GM18861 (cell line): Measurements from ENCODE around the gene SLC35D1.
A peak's percentile ranks its signal among the peaks of the same experiment; 100 is the strongest.

Source experiments
- ATAC-seq: cut with Tn5 transposase; IDR thresholded peaks from one replicate; pipeline ENCODE4 v1.9.1; 2021; ENCODE audit not compliant: unreplicated experiment

SLC35D1 gene

DNA sequence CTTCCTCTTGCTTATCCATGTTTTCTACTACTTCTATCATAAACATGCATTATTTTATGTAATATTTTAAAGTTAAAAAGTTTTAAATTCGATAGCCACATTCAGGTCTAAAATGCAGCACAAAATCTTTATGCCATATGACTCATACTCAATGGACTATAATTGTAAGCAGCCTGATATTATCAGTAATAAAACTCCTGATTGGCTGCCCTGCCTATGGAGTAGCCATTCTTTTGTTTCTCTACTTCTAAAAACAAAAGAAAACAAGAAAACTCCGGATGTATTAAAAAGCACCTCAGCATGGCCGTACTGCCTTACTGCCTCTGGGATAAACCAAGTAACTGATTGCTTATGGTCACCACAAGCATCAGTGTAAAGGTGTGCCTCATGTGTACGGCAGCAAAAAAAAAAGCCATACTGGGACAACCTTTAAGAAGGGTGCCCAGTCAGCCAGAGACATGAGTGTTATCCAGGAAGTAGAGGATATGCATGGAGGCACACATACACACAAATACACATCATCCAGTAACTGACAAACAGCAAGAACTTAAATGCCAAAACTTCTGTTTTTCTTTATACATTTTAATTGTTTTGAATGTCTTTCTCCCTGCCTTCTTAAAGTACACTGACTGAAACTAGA lies 9.2 kb downstream of the SLC35D1 start:
- no peak for ATAC-seq

DNA sequence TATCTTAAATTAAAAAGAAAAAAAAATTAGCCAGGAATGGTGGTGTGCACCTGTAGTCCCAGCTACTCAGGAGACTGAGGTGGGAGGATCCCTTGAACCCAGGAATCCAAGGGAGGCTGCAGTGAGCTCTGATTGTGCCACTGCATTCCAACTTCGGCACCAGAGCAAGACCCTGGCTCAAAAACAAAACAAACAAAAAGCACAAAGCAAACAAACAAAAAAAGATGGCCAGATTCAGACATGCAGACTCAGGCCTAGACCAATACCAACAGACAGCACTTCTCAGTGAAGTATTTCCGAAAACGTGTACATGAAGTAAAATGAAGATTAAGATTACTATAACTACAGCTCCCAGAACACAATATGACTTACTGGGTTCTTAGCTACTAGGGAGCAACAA lies 10.6 kb downstream of the SLC35D1 start:
- ATAC-seq: no peak

DNA sequence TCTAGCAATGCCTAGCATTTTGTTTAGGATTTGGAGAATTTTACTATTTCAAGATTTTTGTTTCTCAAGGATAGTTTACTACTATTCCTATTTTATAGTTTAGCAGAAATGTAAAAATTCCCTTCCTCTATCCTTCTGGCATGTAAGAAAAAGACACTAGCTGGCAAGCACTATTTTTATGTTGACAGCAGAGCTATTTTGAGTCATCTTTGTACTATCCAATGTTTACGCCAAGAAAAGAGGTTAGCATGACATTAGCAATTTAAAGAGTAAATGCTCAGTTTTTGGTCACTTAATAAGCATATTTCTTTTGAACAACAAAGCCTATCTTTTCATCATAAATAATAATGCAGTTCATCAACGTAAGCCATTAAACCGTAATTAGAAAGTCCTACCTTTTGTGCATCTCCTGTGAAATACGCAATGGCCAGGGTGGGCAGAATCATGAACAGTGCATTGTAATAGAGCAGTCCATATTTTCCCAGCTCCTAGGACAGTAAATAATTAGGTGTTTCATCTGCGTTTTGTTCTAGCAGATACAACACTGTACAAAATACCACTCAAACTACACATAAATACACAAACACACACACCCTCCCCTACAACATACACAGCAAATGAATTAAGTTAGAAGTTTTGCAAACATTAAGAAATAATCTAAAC lies 12.0 kb downstream of the SLC35D1 start:
- no peak for ATAC-seq

- no peak for ATAC-seq
Observed at GRCh38 chr1:67040405-67040804, 13.5 kb downstream of the SLC35D1 start.

DNA sequence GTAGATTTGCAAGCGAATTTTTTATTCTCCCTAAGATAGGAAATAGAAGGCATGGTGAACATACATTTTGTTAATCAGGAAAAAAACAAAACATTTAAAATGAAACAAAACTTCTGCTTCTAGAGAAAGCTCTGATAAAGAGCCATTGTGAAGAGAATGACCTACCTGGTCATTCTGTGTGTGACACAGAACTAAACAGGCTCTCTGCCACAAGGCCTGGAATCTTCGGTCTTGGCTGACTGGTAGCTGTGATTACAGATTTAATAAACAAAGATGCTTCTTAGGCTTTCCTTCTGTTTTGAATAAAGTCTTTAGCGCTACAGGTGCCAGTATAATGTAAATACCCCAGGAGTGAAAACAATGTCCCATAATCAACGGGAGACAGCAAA lies 22.1 kb downstream of the SLC35D1 start:
- no peak for ATAC-seq

- no peak for ATAC-seq
Observed at GRCh38 chr1:67031121-67031858, 22.7 kb downstream of the SLC35D1 start.

- ATAC-seq: no peak
Observed at GRCh38 chr1:67029472-67029871, 24.5 kb downstream of the SLC35D1 start.

- ATAC-seq: no peak
Observed at GRCh38 chr1:67020765-67021164, 33.2 kb downstream of the SLC35D1 start.

GRCh38 chr1:67020304-67020703 lies 33.6 kb downstream of the SLC35D1 start:
- no peak for ATAC-seq

- ATAC-seq: no peak
Observed at GRCh38 chr1:67019600-67020136, 34.3 kb downstream of the SLC35D1 start.

GRCh38 chr1:67019121-67019520 lies 34.8 kb downstream of the SLC35D1 start:
- ATAC-seq: no peak

GRCh38 chr1:67018574-67018973 lies 35.4 kb downstream of the SLC35D1 start:
- no peak for ATAC-seq

- ATAC-seq: peak; percentile 63
Observed at GRCh38 chr1:67013573-67013972, 40.4 kb downstream of the SLC35D1 start.

DNA sequence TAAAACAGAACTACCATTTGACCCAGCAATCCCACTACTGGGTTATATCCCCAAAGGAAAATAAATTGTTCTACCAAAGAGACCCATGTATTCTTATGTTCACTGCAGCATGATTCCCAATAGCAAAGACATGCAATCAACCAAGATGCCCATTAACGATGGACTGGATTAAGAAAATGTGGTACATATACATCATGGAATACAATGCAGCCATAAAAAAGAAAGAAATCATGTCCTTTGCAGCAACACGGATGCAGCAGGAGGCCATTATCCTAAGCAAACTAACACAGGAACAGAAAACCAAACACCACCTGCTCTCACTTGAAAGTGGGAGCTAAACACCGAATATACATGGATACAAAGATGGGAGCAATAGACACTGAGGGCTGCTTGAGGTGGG lies 44.2 kb downstream of the SLC35D1 start:
- ATAC-seq: no peak

DNA sequence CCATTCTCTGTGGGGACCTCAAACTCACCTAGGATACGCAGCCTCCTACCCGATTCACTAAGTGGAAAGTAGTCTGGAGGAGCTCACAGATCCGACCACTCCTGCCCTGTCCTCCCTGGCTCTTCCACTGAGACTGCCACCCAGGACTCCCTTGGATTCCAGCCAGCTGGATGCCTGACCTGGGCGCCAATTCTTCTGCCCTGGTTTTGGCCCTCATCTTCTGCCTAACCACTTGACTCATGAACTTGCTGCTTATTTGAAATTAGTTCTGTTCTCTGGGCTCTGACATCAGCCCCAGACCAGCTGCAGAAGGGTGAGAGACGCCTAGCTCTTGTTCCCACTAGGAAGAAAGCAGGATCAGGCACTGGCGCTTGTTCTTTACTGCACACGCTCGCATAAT lies 48.9 kb downstream of the SLC35D1 start:
- no peak for ATAC-seq

DNA sequence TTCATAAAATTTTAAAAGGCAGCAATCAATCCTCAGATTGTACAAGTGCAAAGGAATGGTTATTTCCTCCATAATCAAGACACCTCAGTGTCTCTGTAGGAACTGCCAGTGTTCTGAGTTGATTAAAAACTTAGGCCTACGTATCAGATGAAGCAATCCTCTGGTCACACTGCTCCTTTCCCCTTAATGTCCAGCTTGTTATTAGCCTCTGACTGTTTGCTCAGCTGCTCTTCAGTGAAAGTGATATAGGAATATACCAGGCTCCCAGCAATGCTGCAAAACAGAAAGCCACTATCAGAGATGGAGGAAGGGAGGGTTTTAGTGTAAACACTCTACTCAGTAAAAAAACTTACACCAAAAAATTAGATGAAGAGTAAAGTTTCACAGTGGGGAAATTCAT lies 49.8 kb downstream of the SLC35D1 start:
- ATAC-seq: no peak

- ATAC-seq: no peak
Observed at GRCh38 chr1:67001682-67002425, 52.1 kb downstream of the SLC35D1 start.

DNA sequence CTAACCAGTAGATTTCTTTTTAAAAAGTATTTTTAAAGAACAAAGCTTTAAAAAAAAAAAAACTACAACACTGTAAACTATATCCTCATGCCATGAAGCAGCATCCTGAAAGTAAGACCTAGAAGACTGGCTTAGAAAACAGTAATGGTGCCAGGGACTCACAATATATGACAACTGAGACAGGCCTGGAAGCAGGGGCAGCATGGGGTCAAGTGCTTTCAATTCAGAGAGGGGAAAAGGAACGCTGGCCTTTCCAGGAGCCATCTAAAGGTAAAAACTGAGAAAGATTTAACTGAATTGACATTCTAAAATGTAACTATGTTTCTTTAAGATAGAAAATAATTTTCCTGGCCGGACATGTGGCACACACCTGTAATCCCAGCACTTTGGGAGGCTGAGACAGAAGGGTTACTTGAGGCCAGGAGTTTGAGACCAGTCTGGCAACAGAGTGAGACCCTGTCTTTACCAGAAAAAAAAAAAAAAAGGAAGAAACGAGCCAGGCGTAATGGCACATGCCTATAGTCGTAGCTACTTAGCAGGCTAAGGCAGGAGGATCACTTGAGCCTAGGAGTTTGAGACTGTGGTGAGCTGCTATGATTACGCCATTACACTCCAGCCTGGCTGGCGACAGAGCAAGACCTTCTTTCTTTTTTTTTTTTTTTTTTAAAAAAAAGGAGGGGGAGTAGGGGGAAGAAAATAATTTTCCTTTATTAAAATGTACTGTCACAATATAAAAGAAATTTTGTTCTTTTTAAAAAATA lies 54.1 kb downstream of the SLC35D1 start:
- ATAC-seq: no peak

GRCh38 chr1:66998972-66999371 lies 55.0 kb downstream of the SLC35D1 start:
- ATAC-seq: no peak

DNA sequence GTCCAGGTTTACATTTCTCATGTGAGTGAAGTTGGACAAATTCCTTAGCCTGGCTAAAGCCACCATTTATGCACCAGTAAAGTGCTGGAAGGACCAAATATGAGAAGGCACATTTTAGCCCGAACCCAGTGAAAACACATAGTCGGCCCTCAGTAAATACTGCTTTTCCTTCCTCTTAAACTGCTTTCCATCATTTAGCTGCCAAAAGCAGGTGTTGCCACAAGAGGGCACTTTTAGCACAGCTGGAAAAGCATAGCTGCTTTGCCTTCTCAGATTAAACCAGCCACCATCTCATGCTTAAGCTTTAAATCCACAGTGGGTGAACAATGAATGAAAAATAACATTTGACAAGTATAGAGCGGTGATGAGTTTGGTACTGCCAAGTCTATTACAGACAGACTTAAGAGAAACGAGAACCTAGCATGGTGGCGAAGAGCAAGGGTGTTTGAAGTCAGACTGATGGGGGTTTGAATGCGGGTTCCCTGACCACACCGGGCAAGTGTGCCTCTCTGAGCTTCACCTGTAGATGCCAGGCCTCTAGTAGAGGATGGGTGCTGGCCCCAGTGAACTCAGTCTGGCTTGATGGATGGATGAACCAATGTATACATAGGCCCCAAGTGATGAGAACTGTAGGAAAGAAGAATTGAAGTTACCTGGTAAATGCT lies 57.8 kb downstream of the SLC35D1 start:
- ATAC-seq: peak; percentile 50
